AG04449 (cell line): ENCODE results near the gene TOPORS.
"Not testable (repeated sequence)": the region's sequence is repeated elsewhere in the genome, so short reads cannot be mapped to it uniquely, and the experiment has no call there.

Source experiments
- CTCF ChIA-PET: fragments of 350-600 bp; formaldehyde crosslinking; extraction: SDS; loops from one replicate; lab custom pipeline; 2021; ENCODE audit warnings: antibody characterized with exemption; lab: Yijun Ruan, JAX
- POLR2A ChIA-PET: fragments of 400-600, 350-600 bp; formaldehyde crosslinking; extraction: SDS; loops from one replicate; lab custom pipeline; 2020; ENCODE audit warnings: antibody characterized with exemption, inconsistent platforms; lab: Yijun Ruan, JAX
- DNase-seq: peaks from one replicate; pipeline ENCODE4 v3.0.0-alpha.2; 2010; ENCODE audit warnings: low read depth, low spot score
- H3K4me3 ChIP-seq: 2 replicates; pipeline ENCODE4 v1.5.1; 2011; ENCODE audit warnings: low read depth, mild to moderate bottlenecking, control low read depth, low read length
- CTCF ChIP-seq: IDR thresholded peaks from one replicate; pipeline ENCODE4 v1.5.1; 2011; ENCODE audit warnings: mild to moderate bottlenecking, moderate library complexity, low read length, control low read depth, inconsistent platforms; ENCODE audit not compliant: insufficient read depth; ENCODE audit errors: missing control alignments

Gene TOPORS

GRCh38 chr9:32554591-32554990, 2.2 kb upstream of the TOPORS start:
- ChIA-PET POLR2A (no interaction called here), CTCF (interaction anchor here (1.0 to 9.9 kb wide), 7 partner anchors 10 to 176 kb away, joined by 3 to 94 read pairs (median 6); partner anchors contain the start of gene NDUFB6)
- H3K4me3 ChIP-seq, result no peak overlapping the region
- DNase-seq, result no peak
- TF ChIP-seq CTCF, result no peak

- no peak overlapping the region for H3K4me3 ChIP-seq
- ChIA-PET POLR2A (no interaction called here), CTCF (interaction anchor here (1.0 to 9.9 kb wide), 7 partner anchors 11 to 176 kb away, joined by 3 to 94 read pairs (median 6); partner anchors contain the start of gene NDUFB6)
- no peak for DNase-seq
- no peak for TF ChIP-seq CTCF
Observed at GRCh38 chr9:32554107-32554506, 1.7 kb upstream of the TOPORS start.

- H3K4me3 ChIP-seq, result peak overlapping the region; percentile 82
- no peak for DNase-seq
- ChIA-PET CTCF (interaction anchor here (0.6 to 9.9 kb wide), 11 partner anchors 11 to 421 kb away, joined by 3 to 94 read pairs (median 6); partner anchors contain the start of genes ACO1 and RIGI), POLR2A (interaction anchor here (0.5 to 2.5 kb wide), 5 partner anchors 17 to 167 kb away, joined by 3 to 9 read pairs (median 4); partner anchors contain the start of genes ACO1 and RIGI)
- no peak for TF ChIP-seq CTCF
Observed at GRCh38 chr9:32551276-32552051, 922 bp downstream of the TOPORS start.

- peak overlapping the region; percentile 82 for H3K4me3 ChIP-seq
- ChIA-PET CTCF (interaction anchor here (0.7 to 9.9 kb wide), 13 partner anchors 10 to 172 kb away, joined by 3 to 94 read pairs (median 6); partner anchors contain the start of genes ACO1 and RIGI), POLR2A (interaction anchor here (0.6 to 2.5 kb wide), 4 partner anchors 15 to 166 kb away, joined by 3 to 9 read pairs (median 4); partner anchors contain the start of gene ACO1)
- peak; percentile 4 for TF ChIP-seq CTCF
- peak; percentile 45 for DNase-seq
Observed at GRCh38 chr9:32550562-32551275, 1.7 kb downstream of the TOPORS start.

GRCh38 chr9:32550150-32550561, 2.2 kb downstream of the TOPORS start:
- CTCF ChIA-PET, result interaction anchor here (0.7 to 9.9 kb wide), 13 partner anchors 9 to 172 kb away, joined by 3 to 94 read pairs (median 6); partner anchors contain the start of genes ACO1 and RIGI
- POLR2A ChIA-PET, result interaction anchor here (0.9 to 2.5 kb wide), 3 partner anchors 14 to 166 kb away, joined by 3 to 9 read pairs (median 5); partner anchors contain the start of gene ACO1
- no peak for DNase-seq

GRCh38 chr9:32548213-32548612, 4.2 kb downstream of the TOPORS start:
- DNase-seq, H3K4me3 ChIP-seq, POLR2A ChIA-PET: not testable (repeated sequence)
- CTCF ChIA-PET, result interaction anchor here (1.3 to 9.9 kb wide), 3 partner anchors 32 to 170 kb away, joined by 4 to 94 read pairs (median 30); no protein-coding TSS in a partner anchor

More at GRCh38 chr9:32550150-32550561, 2.2 kb downstream of the TOPORS start:
- TF ChIP-seq CTCF, result peak; percentile 9
- peak overlapping the region; percentile 82 for H3K4me3 ChIP-seq
